ENCODE results near the gene MOV10L1.

MOV10L1 gene

DNA sequence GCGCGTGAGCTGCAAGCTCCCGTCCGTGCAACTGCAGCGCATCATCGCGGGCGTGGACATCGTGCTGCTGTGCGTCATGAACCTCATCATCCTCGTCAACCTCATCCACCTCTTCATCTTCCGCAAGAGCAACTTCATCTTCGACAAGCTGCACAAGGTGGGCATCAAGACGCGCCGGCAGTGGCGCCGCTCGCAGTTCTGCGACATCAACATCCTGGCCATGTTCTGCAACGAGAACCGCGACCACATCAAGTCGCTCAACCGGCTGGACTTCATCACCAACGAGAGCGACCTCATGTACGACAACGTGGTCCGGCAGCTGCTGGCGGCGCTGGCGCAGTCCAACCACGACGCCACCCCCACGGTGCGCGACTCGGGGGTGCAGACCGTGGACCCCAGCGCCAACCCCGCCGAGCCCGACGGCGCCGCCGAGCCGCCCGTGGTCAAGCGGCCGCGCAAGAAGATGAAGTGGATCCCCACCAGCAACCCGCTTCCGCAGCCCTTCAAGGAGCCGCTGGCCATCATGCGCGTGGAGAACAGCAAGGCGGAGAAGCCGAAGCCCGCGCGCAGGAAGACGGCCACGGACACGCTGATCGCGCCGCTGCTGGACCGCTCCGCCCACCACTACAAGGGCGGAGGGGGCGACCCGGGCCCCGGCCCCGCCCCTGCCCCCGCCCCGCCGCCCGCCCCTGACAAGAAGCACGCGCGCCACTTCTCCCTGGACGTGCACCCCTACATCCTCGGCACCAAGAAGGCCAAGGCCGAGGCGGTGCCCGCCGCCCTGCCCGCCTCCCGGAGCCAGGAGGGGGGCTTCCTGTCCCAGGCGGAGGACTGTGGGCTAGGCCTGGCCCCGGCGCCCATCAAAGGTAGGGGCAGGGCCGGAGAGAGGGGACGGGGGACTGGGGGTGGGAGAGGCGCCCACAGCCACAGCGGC lies 88.0 kb downstream of the MOV10L1 start:
- no peak for DNase-seq

DNA sequence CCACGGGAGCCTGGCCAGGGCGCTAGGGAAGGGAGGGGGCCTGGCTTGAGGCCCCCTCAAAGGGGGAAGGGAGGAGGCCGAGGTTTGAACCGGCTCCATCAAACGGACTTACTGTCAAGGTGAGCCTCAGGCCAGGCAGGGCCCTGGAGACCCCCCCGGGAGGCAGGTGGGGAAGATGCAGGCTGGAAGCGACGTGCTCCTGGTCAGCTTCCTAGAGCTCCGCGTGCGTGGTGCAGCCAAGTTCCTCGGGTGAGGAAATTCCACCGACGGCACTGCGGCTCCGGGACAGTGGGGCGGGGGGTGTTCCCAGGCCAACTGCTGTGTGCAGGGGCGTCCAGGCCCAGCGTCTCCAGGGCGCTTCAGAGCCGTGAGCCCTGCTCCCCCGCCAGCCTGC lies 88.7 kb downstream of the MOV10L1 start:
- DNase-seq, result no peak

DNA sequence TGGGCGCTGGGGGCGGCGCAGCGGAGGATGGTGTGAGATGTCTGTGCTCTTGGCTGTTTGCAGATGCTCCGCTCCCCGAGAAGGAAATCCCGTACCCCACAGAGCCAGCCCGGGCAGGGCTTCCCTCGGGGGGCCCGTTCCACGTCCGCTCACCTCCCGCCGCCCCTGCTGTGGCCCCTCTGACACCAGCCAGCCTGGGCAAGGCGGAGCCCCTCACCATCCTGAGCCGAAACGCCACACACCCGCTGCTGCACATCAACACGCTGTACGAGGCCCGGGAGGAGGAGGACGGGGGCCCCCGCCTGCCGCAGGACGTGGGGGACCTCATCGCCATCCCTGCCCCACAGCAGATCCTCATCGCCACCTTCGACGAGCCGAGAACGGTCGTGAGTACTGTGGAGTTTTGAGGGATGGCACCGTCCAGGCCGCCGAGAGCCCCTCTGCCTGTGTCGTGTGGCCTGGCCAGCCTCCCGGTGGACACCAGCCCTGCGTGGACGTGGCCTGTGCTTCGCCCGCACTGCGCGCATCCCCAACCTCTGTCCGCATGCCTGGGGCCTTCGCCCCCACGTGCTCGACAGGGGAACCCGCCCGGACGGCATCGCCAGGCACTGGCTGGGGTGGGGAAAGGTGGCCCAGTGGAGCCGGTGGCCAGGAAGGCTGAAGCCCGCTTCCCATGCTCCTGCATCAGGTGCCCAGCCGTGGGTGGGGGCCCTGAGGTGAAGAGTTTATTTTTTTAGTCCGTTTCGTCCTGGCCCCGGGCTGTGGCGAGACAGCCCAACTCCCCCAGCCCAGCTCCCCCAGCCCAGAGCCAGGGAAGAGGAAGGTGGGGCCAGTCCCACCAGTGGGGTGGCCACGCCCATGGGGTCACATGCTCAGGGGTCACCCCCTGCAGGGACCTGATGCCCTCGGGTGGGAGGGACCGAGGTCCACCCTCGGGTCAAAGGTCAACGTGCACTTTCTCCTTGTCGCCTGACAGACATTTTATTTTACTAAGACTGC lies 89.4 kb downstream of the MOV10L1 start:
- no peak for DNase-seq

DNA sequence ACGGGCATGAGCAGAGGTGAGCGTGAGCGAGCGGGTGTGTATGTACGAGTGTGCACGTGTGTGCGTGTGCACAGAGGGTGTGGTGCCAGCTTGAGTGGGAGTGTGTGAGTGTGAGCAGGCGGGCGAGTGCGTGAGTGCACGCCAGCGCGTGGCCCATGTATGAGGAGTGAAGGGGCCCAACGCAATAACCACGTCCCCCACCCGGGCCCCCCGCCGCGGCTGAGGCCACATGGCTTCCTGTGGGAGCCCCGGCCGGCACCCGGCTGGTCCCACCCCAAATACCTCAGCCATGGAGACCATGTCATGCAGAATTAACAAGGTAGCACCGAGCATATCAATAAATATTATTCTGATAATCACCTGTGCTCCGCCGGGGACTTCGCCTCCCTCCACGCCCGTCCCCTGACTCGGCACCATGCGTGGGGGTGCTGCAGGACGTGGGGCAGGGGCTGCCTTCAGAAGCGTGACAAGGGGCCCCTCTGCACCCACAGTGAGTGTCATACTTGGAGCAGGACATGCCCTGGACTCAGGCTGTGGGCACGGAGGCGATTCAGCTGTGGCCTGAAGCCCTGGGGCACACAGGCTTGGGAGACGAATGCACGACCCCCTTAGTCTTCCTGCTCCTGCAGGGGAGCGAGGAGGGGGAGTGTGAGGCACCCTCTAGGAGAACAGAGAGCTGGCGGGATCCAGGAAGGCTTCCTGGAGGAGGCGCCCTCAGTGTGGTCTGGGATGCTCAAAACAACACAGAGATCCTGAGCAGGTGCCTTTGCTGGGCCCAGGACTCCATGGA lies 90.3 kb downstream of the MOV10L1 start:
- DNase-seq, result no peak

DNA sequence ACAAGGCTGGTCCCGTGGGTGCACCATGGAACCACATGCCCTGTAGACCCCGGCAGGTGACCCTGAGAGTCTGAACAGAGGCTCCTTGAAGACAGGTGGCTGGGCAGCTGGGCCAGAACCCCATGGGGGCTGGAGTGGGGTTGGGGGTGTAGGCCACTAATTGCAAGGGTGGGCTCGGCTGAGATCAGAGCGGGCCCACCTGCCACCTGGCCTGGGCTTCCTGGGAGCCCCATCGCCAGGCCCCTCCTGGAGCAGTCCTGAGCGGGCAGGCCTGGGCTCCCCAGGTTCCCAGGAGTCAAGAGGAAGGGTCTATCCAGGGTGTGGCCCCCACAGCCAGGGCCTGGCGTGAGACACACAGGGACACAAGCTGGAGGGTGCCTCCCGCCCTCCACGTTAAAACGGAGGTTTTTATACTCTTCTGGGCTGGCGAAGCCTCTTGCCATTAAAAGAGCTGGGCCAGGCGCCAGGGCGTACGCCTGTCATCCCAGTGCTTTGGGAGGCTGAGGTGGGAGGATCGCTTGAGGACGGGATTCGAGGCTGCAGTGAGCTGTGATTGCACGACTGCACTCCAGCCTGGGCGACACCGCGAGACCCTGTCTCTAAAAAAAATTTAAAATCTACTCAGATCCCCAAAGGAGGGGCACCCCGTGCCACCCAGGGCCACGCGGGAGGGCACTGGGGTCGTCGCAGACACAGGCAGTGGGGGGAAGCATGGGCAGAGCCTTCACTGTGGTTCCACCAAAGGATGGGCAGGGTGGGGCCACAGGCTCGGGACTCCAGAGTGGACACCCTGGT lies 91.1 kb downstream of the MOV10L1 start:
- DNase-seq, result no peak

DNA sequence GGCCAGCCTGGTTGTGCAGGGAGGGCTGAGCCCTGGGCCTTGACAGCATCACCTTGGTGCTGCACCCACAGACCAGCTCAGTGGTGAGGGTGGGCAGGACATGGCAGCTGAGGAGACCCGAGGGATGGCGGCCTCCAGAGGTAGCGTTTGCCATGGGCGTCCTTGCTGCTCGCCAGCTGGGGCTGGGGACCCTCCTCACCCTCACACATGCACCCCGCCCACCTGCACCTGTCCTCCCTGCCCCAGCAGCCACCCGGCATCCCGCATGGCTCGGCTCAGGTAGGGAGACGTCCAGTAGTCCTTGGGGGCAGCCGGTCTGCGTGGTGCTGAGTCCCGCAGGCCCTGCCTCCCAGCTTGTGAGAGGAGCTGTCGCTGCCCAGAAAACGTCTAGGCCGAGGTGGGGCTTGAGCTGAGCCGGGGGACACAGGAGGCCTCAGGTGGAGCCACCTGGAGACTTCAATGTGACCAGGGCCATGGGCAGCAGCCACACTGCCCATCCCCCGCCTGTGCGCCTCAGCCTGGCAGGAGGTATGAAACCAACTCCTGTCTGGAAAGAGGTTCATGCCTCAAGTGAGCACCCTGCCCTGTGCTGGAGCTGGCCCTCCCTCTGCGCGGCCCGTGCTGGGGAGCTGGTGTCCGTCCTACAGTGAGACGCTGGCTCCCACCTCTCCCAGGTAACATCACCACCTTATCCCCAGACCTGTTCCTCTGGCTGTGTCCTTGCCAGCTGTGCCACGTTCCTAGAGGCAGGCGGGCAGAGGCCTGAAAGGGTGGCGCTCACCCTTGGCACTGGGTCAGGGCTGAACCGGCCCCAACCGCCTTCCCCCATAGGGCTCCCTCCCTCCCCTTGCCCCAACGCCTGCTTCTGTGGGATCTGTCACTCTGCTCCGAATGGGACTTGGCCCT lies 92.6 kb downstream of the MOV10L1 start:
- DNase-seq, result no peak

DNA sequence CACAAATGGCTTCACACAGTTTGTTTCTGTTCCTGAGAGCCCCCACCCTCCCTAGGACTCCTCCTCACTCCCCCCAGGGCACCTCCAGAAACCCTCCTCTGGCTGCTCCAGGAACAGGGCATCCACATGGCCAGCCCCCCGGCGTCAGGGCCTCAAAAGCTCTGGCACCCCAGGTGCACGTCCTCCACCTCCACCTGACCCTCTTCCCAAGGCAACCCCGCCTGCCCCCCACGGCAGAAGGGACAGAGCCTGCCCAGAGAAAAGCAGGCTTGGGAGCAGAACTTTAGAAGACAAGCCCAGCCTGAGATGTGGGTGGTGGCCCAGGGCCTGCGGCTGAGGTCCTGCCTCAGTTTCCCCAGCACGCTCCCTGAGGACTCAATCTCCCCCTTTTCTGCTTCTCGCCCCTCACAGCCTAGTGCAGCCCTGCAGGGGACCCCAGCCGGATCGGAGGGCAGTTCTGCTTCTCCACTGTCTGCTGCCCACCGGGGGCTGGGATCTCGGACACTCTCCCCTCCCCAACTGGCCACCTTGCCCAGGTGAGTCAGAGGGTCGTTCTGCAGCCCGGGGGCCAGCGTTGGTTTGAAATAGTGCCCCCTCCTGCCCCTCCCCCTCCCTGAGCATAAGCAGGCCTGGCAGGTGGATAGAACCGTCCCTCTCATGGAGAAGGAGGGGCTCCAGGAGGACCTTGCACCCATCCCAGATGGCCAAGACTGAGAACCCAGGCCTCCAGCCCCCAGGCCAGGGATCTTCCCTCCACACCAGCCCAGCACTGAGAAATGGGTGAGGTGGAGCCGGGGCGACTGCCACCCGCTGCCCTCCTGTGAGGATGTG lies 93.5 kb downstream of the MOV10L1 start:
- no peak for DNase-seq

DNA sequence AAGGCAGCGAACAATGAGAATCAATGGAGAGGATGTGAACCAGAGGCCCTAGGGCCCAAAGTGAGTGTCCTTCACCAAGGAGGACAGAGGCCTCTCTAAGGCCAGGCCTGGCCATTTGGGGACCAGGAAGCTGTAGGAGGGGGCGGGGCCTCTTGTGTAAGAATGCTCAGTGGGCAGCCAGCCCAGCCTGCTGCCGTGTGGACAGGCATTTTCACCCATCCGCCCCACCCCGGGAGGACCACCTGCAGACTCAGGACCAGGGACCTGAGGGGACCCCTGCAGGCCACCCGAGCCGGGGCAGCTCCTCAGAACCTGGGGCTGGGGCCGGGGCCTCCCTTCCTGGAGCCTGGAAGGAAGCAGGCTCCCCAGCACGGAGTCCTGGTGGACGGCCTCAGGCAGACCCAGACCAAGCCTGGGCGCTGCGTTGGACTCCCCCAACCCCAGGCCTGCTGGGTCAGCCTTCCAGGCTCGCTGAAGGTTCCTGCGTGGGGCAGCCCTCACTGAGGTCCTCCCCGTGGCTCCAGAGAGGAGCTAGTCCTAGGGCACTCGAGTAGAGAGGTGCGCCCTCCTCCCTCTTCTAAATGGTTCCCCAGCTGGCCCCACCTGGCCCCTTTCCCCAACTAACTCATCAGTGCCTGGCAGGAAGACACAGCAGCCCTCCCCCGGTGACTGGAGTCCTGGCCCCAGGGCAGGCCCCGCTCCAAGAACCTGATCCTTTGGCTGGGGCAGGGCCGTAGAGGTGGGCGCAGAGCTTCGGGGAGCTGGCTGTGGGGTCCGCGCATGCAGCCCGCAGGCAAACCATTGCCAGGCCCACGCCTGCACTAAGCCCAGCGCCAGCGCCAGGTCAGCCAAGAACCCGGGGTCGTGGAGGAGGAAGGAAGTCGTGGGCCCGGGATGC lies 94.4 kb downstream of the MOV10L1 start:
- no peak for DNase-seq

DNA sequence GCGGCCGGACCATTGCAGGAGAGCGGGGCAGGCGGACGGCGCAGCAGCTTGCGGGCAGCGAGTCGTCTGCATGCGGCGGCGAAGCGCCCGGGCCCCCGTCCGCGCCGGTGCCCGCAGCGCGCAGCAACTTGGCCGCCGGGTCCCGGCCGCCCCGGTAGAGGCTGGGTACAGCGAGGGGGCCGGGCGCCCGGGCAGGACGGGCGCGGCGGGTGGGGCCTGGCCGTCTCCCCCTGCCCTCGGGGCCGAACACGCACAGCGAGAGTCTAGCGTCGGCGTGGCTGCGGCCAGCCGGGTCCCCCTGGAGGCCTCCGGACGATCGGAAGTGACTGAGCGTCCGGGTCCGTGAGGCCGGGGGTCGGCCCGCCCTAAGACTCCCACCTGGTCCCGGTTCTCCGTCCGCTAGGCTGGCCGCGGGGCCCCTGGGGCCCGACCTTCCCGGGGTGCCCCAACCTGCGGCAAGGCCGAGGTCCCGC lies 95.1 kb downstream of the MOV10L1 start:
- DNase-seq, result no peak

DNA sequence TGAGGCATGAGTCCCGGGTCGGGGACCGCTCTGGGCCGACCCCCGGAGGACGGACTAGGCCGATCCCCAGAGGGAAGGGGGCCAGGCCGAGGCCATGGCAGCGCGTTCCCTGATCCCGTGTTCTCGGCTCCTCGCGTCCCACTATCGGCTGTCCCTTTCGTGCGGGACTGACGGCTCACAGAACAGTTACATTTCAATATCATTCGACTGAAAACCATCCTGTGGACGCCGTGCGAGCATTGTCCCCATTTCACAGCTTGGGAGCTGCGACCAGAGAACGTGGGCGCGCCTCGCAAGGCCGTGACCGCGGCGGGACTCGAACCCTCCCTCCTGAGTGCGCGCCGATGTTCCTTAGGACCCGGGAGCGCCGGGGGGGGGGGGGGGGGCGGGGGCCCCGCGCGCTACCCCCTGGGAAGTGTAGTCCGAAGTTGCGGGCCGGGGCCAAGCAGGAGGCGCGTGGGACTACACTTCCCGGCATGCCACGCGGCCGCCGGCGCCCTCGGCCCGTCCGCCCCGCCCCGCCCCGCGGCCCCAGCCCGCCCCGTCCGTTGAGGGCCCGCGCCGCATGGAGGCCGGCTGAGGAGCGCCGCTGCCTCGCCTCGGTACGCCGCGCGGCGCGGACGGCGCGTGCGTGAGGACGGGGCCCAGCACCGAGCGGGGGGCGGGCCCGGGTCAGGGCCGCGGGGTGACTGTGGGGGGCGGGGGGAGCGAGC lies 95.7 kb downstream of the MOV10L1 start, which contains the start of gene TRABD:
Gene TRABD, plus strand, starts transcription at position 539 of the 713 bp plus-strand sequence. CDS start 7,148 bp downstream, outside the sequence.
- peak; percentile 20 for DNase-seq

DNA sequence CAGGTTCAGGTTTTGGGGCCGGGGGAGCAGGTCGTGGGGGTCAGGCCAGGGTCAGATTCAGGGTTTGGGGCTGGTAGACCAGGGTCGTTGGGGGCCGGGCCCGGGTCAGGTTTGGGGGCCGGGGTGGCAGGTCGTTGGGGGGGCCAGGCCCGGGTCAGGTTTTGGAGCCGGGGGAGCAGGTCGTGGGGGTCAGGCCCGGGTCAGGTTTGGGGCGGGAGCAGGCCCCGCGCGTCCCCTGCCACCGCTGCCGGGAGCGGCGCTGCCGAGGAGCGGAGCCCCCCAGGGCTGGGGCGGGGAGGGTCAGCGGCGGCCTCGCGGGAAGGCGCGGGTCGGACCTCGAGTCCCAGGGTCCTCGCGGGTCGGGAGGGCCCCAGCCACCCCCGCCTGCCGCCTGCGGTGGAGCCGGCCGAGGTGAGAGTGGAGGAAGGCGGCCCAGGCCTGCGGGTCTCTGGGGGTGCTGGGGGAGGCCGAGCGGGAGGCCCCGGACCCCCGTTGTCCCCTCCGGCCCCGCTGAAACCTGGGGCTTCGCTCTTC lies 96.4 kb downstream of the MOV10L1 start:
- DNase-seq, result no peak

DNA sequence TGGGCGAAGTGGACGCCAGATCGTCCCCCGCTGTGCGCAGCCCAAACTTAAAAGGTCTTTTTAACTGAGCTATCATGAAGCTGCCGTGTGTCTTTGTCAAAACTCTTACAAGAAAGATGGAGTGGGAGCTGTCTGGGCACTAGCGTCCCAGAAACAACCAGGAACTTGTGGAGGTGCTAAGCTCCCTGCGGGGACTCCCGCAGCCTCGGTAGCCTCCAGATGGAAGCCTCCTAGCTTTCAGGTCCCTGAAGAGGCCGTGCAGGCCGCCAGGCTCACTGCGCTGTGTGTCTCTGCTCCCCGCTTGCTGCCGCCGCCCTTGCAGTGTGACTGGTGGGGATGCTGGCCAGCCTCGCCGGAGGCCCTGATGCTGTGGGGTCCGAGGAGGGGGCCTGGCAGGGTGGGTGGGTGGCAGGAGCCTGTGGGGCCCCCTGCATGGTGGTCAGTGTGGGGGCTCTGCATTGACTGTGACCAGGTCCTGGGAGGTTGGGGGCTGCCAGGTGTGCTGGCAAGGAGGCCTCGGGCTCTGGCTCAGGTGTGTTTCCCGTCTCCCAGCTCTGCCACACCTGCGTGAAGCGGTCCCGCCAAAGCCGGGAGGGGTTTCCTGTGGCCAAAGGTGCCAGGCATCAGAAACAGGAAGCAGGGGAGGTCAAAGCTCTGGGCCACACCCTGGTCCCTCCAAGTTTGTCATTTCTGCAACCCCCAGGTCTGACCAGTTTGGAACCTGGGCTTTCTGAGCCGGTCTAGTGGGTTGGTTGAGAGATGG lies 97.1 kb downstream of the MOV10L1 start:
- DNase-seq, result no peak

DNA sequence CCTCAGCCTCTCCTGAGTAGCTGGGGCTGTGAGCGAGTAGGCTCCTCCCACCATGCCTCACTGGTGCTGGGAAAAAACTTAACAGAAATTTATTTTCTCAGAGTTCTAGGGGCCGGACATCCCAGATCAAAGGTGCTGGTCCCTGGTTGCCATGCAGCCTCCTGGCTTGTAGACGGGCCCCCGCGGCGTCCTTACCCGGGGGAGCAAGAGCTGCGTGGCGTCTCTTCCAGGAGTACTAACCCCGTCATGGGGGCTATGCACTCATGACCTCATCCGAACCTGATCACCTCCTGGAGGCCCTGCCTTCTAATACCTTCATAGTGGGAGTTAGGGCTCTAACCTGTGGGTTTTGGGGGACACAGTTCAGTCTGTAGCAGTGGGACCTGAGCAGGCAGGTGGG lies 98.5 kb downstream of the MOV10L1 start:
- no peak for DNase-seq

DNA sequence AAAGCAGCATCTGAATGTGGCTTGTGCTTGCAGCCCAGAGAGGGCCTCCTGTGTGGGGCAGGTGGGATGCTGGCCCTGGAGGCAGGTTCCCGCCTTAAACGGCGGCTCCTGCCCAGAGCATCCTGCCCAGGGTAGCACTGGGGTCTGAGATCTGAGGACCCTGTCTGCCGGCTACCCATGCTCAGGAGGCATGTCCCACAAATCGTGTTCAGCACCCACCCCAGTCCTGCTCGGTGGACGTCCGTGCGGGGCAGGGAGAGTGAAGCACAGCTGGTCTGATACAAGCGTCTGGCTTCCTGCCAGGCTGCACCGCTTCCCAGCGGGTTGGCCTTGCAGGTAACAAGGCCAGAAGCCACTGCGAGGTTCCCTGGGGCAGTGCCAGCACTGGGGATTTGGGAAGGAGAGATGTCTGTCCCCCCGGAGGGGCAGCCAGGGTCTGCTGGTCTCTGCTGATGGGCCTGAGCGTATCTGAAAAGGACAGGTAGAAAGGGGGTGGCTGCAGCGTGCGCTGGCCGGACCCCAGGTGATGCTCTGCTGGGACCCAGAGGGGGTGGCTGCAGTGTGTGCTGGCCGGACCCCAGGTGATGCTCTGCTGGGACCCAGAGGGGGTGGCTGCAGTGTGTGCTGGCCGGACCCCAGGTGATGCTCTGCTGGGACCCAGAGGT lies 99.5 kb downstream of the MOV10L1 start:
- no peak for DNase-seq

DNA sequence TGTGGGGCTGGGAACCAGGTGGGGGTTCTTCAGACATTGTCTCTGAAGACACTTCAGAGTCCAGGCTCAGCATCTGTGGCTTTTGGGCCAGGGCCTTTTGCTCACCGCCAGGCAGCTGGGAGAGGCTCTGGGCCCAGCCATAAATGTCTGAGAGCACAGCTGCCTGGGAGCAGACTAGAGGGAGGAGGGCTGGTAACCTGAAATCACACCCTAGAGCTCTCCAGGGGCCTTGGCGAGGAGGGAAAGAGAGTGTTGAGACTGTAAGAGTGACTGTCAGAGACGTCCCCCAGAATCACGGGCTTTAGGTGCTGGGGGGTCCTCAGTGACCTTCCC lies 100.0 kb downstream of the MOV10L1 start:
- no peak for DNase-seq
